Measurements from ENCODE around the gene ALOX5. TPM values are rescaled to one million over a fixed set of nuclear protein-coding genes. Genes with fewer than 3 reads are reported as not detected.

The ALOX5 gene
- polyA plus RNA-seq, 3 donors: 2.5 to 6.4 (median 4.9) TPM

GRCh38 chr10:45442251-45442650, 68.2 kb downstream of the ALOX5 start:
- DNase-seq: no peak

GRCh38 chr10:45442662-45443061, 68.6 kb downstream of the ALOX5 start:
- no peak for DNase-seq

GRCh38 chr10:45443101-45444009, 69.3 kb downstream of the ALOX5 start:
- DNase-seq: no peak

GRCh38 chr10:45444022-45444421, 70.0 kb downstream of the ALOX5 start:
- no peak for DNase-seq

GRCh38 chr10:45444976-45445898, 71.2 kb downstream of the ALOX5 start:
- DNase-seq: no peak

GRCh38 chr10:45446858-45447257, 72.8 kb downstream of the ALOX5 start:
- DNase-seq: no peak

GRCh38 chr10:45447416-45447815, 73.4 kb downstream of the ALOX5 start:
- no peak for DNase-seq

- DNase-seq: no peak
Observed at GRCh38 chr10:45450866-45451265, 76.8 kb downstream of the ALOX5 start.

GRCh38 chr10:45451407-45451806, 77.4 kb downstream of the ALOX5 start:
- no peak for DNase-seq

- no peak for DNase-seq
Observed at GRCh38 chr10:45452268-45452667, 78.3 kb downstream of the ALOX5 start.

- no peak for DNase-seq
Observed at GRCh38 chr10:45452743-45453452, 78.9 kb downstream of the ALOX5 start.

GRCh38 chr10:45453639-45454255, 79.7 kb downstream of the ALOX5 start:
- no peak for DNase-seq

GRCh38 chr10:45454262-45454661, 80.2 kb downstream of the ALOX5 start:
- no peak for DNase-seq

GRCh38 chr10:45454859-45455258, 80.8 kb downstream of the ALOX5 start:
- DNase-seq: no peak

- no peak for DNase-seq
Observed at GRCh38 chr10:45456233-45456632, 82.2 kb downstream of the ALOX5 start.

- no peak for DNase-seq
Observed at GRCh38 chr10:45456822-45457221, 82.8 kb downstream of the ALOX5 start.

GRCh38 chr10:45457487-45457886, 83.5 kb downstream of the ALOX5 start:
- DNase-seq: no peak

- DNase-seq: no peak
Observed at GRCh38 chr10:45460235-45460878, 86.3 kb downstream of the ALOX5 start.

- DNase-seq: no peak
Observed at GRCh38 chr10:45461034-45461433, 87.0 kb downstream of the ALOX5 start.

GRCh38 chr10:45463244-45464116, 89.5 kb downstream of the ALOX5 start:
- DNase-seq: no peak
